Loucy (cell line): Measurements from ENCODE around the gene WIPF2.

Source experiments
- H2AFZ ChIP-seq: fragments of 200-600 bp; sonication (generic); 2 replicates; pipeline ENCODE4 v1.6.0; 2016; ENCODE audit warnings: antibody characterized with exemption, mild to moderate bottlenecking, low read length, moderate library complexity
- H3F3A ChIP-seq: fragments of 200-600 bp; 2 replicates; pipeline ENCODE4 v1.6.0; 2016; ENCODE audit warnings: antibody characterized with exemption, low read depth, mild to moderate bottlenecking
- H3K27me3 ChIP-seq: fragments of 200-600 bp; sonication (generic); 2 replicates; pipeline ENCODE4 v1.6.1; 2014; ENCODE audit warnings: low read length, mild to moderate bottlenecking; ENCODE audit not compliant: insufficient read depth, poor library complexity, severe bottlenecking
- H3K36me3 ChIP-seq: fragments of 200-600 bp; sonication (generic); 2 replicates; pipeline ENCODE4 v1.6.1; 2016; ENCODE audit warnings: low read length; ENCODE audit not compliant: insufficient read depth
- H3K4me1 ChIP-seq: fragments of 200-600 bp; sonication (generic); 2 replicates; pipeline ENCODE4 v1.5.1; 2014; ENCODE audit warnings: low read length, mild to moderate bottlenecking; ENCODE audit not compliant: insufficient read depth, poor library complexity, severe bottlenecking
- H3K4me2 ChIP-seq: fragments of 200-600 bp; sonication (generic); 2 replicates; pipeline ENCODE4 v1.6.0; 2014; ENCODE audit warnings: antibody characterized with exemption, low read length, low read depth, mild to moderate bottlenecking; ENCODE audit not compliant: poor library complexity, severe bottlenecking
- H3K4me3 ChIP-seq: fragments of 200-600 bp; sonication (generic); 2 replicates; pipeline ENCODE4 v1.5.1; 2014; ENCODE audit warnings: low read length, mild to moderate bottlenecking, mixed read lengths; ENCODE audit not compliant: poor library complexity, severe bottlenecking
- H3K79me2 ChIP-seq: fragments of 200-600 bp; sonication (generic); 2 replicates; pipeline ENCODE4 v1.6.1; 2014; ENCODE audit warnings: low read length; ENCODE audit not compliant: insufficient read depth
- H3K9ac ChIP-seq: fragments of 200-600 bp; sonication (generic); 2 replicates; pipeline ENCODE4 v1.6.0; 2014; ENCODE audit warnings: mild to moderate bottlenecking, low read depth, low read length, moderate library complexity; ENCODE audit not compliant: poor library complexity, severe bottlenecking
- H3K9me2 ChIP-seq: fragments of 200-600 bp; sonication (generic); replicated peaks from 2 replicates; pipeline ENCODE4 v1.6.1; 2016; ENCODE audit warnings: low read depth, low read length, mixed read lengths
- H3K9me3 ChIP-seq: fragments of 200-600 bp; sonication (generic); 2 replicates; pipeline ENCODE4 v1.6.1; 2014; ENCODE audit warnings: mild to moderate bottlenecking, antibody characterized with exemption, low read length, low read depth; ENCODE audit not compliant: insufficient read depth
- H4K20me1 ChIP-seq: fragments of 200-600 bp; sonication (generic); 2 replicates; pipeline ENCODE4 v1.6.0; 2014; ENCODE audit warnings: antibody characterized with exemption, low read length, mild to moderate bottlenecking; ENCODE audit not compliant: insufficient read depth, poor library complexity, severe bottlenecking
- EZH2phosphoT487 ChIP-seq: fragments of 200-600 bp; IDR thresholded peaks from 2 replicates; pipeline ENCODE4 v1.6.1; 2018; ENCODE audit warnings: antibody characterized with exemption, mild to moderate bottlenecking, moderate library complexity, borderline replicate concordance
- TF ChIP-seq, protein P1 (sequence below): fragments of 200-600 bp; sonication (generic); conservative IDR thresholded peaks from 2 replicates; pipeline ENCODE4 v1.5.1; 2014; ENCODE audit warnings: mild to moderate bottlenecking, antibody characterized with exemption, low read length

The WIPF2 gene

DNA sequence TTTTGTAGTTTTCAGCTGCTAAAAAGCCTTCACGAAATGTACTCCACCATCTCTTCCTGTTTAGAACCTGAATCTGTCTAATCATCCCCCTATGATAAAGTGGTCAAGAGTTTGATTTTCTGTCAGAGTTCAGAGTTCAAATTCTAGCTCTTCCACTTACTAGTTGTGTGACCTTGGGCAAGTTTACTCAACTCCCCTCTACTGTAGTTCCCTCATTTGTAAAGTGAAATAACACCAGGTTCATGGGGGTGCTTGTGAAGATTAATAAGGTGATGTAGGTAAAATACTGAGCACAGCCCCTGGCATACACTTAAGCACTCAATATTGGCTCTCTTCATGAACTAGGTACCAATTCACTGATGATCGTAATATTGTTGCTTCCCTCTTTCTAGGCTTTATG lies 67.4 kb downstream of the WIPF2 start:
- Histone ChIP-seq H3K4me3 (no peak overlapping the region), H3K79me2 (peaks cover 34% of the 10 kb centered on the region), H3K9me3 (no peaks in the 10 kb centered on the region), H3K4me1 (peaks cover 28% of the 10 kb centered on the region), H2AFZ (no peak overlapping the region), H3K9me2 (no peaks in the 10 kb centered on the region), H3F3A (no peaks in the 10 kb centered on the region), H4K20me1 (peaks cover 22% of the 10 kb centered on the region), H3K36me3 (peaks cover 16% of the 10 kb centered on the region; the same call in 1 of the 2 replicates), H3K9ac (no peak overlapping the region), H3K4me2 (no peak overlapping the region), H3K27me3 (no peaks in the 10 kb centered on the region)
- TF ChIP-seq, protein P1, sequence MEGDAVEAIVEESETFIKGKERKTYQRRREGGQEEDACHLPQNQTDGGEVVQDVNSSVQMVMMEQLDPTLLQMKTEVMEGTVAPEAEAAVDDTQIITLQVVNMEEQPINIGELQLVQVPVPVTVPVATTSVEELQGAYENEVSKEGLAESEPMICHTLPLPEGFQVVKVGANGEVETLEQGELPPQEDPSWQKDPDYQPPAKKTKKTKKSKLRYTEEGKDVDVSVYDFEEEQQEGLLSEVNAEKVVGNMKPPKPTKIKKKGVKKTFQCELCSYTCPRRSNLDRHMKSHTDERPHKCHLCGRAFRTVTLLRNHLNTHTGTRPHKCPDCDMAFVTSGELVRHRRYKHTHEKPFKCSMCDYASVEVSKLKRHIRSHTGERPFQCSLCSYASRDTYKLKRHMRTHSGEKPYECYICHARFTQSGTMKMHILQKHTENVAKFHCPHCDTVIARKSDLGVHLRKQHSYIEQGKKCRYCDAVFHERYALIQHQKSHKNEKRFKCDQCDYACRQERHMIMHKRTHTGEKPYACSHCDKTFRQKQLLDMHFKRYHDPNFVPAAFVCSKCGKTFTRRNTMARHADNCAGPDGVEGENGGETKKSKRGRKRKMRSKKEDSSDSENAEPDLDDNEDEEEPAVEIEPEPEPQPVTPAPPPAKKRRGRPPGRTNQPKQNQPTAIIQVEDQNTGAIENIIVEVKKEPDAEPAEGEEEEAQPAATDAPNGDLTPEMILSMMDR: no peak
- no peak for TF ChIP-seq EZH2phosphoT487

DNA sequence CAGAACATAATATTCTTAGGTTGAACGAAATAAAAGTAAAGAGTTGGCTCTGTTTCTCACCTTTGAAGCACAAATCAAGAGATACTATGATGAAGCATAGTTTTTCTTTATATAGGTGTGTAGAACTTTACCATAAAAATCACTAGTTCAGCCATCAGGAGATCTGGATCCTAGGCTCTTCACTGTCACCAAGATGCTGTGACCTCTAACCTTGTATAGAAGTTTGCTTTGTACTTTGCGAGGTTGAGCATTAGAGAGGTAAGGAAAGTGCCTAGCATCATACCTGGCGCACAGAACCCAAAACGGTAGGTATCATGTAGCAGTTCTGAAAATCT lies 68.0 kb downstream of the WIPF2 start:
- H3F3A ChIP-seq: no peaks in the 10 kb centered on the region
- peaks cover 28% of the 10 kb centered on the region for H3K4me1 ChIP-seq
- peak overlapping the region; percentile 74 for H2AFZ ChIP-seq
- peaks cover 12% of the 10 kb centered on the region; the same call in 1 of the 2 replicates for H3K36me3 ChIP-seq
- no peaks in the 10 kb centered on the region for H3K9me2 ChIP-seq
- peak overlapping the region; percentile 47 for H3K4me3 ChIP-seq
- peak overlapping the region; percentile 54 for H3K4me2 ChIP-seq
- peaks cover 40% of the 10 kb centered on the region for H3K79me2 ChIP-seq
- no peaks in the 10 kb centered on the region for H3K27me3 ChIP-seq
- no peak for TF ChIP-seq EZH2phosphoT487
- TF ChIP-seq, protein P1: no peak
- H4K20me1 ChIP-seq: peaks cover 22% of the 10 kb centered on the region
- H3K9me3 ChIP-seq: no peaks in the 10 kb centered on the region
- H3K9ac ChIP-seq: no peak overlapping the region

DNA sequence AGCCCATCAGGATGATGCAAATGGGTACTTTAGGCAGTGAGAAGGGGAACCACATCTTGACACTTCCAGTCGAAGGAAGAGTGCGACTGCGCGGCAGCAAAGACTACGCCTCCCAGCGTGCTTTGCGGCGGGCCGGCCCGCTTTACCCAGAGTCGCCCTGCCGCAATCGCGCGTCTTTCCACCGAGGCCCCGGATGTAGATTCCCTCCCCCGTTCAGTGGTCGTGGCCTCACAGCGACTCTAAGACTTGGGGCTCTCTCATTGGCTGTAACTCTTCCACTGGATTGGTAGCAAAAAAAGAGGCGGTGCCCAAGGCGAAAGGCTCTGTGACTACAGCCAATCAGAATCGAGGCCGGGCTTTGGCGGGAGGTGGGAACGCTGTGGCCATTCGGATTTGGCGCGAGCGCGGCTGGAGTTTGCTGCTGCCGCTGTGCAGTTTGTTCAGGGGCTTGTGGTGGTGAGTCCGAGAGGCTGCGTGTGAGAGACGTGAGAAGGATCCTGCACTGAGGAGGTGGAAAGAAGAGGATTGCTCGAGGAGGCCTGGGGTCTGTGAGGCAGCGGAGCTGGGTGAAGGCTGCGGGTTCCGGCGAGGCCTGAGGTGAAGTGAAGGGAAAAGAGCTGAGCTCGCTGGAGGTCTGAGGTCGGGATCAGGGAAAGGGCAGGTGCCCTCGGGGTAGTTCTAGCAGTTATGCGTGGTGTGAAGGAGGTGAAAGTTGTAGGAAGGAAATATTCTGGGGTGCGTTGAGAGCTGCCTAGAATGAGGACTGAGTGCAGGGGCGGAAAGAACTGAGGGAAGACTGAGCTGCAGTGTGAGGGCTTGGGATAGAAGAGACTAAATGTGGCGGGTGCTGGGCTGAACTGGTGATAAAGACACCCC lies 68.6 kb downstream of the WIPF2 start, which contains the start of gene CDC6:
TSS of gene CDC6 (plus strand) at position 386 of the 876 bp plus-strand sequence. CDS start 1,542 bp downstream, outside the sequence.
- no peaks in the 10 kb centered on the region for H3F3A ChIP-seq
- peak within 1 kb of the TSS; percentile 87 for H3K9ac ChIP-seq
- H3K4me3 ChIP-seq: peak within 1 kb of the TSS; percentile 94
- peak within 1 kb of the TSS; percentile 81 for H2AFZ ChIP-seq
- H3K9me2 ChIP-seq: no peaks in the 10 kb centered on the region
- peak within 1 kb of the TSS; percentile 71 for H3K4me2 ChIP-seq
- peaks cover 12% of the 10 kb centered on the region; the same call in 1 of the 2 replicates for H3K36me3 ChIP-seq
- TF ChIP-seq, protein P1: no peak
- no peak for TF ChIP-seq EZH2phosphoT487
- peaks cover 22% of the 10 kb centered on the region for H4K20me1 ChIP-seq
- no peaks in the 10 kb centered on the region for H3K9me3 ChIP-seq
- H3K79me2 ChIP-seq: peaks cover 41% of the 10 kb centered on the region
- H3K4me1 ChIP-seq: peaks cover 28% of the 10 kb centered on the region
- H3K27me3 ChIP-seq: no peaks in the 10 kb centered on the region
